PC-3 (cell line): ENCODE results near the gene DNAJA2.

Experiments
- EZH2 ChIP-seq: fragments of 300-600 bp; sonication (generic); IDR thresholded peaks from one replicate; pipeline ENCODE4 v1.6.1; 2017; ENCODE audit warnings: antibody characterized with exemption, mild to moderate bottlenecking, low read length; ENCODE audit not compliant: unreplicated experiment
- EZH2phosphoT487 ChIP-seq: fragments of 300-600 bp; sonication (generic); IDR thresholded peaks from 2 replicates; pipeline ENCODE4 v1.6.1; 2018; ENCODE audit warnings: mild to moderate bottlenecking, antibody characterized with exemption, low read length, borderline replicate concordance
- TF ChIP-seq, protein P1 (sequence below): fragments of 300-600 bp; sonication (generic); conservative IDR thresholded peaks from 2 replicates; pipeline ENCODE4 v1.5.1; 2017; ENCODE audit warnings: antibody characterized with exemption, low read depth, mild to moderate bottlenecking, low read length

- TF ChIP-seq, protein P1, sequence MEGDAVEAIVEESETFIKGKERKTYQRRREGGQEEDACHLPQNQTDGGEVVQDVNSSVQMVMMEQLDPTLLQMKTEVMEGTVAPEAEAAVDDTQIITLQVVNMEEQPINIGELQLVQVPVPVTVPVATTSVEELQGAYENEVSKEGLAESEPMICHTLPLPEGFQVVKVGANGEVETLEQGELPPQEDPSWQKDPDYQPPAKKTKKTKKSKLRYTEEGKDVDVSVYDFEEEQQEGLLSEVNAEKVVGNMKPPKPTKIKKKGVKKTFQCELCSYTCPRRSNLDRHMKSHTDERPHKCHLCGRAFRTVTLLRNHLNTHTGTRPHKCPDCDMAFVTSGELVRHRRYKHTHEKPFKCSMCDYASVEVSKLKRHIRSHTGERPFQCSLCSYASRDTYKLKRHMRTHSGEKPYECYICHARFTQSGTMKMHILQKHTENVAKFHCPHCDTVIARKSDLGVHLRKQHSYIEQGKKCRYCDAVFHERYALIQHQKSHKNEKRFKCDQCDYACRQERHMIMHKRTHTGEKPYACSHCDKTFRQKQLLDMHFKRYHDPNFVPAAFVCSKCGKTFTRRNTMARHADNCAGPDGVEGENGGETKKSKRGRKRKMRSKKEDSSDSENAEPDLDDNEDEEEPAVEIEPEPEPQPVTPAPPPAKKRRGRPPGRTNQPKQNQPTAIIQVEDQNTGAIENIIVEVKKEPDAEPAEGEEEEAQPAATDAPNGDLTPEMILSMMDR: no peak
- no peak for TF ChIP-seq EZH2
- TF ChIP-seq EZH2phosphoT487: no peak
Observed at GRCh38 chr16:46922239-46922638, 51.2 kb downstream of the DNAJA2 start.
